GM04503 (cell line): ENCODE data around the gene CASP8.
"Not testable (repeated sequence)": the region's sequence is repeated elsewhere in the genome, so short reads cannot be mapped to it uniquely, and the experiment has no call there.

Experiments used
- DNase-seq: peaks from one replicate; pipeline ENCODE4 v3.0.0-alpha.2; 2012; ENCODE audit warnings: low read depth

CASP8 gene

DNA sequence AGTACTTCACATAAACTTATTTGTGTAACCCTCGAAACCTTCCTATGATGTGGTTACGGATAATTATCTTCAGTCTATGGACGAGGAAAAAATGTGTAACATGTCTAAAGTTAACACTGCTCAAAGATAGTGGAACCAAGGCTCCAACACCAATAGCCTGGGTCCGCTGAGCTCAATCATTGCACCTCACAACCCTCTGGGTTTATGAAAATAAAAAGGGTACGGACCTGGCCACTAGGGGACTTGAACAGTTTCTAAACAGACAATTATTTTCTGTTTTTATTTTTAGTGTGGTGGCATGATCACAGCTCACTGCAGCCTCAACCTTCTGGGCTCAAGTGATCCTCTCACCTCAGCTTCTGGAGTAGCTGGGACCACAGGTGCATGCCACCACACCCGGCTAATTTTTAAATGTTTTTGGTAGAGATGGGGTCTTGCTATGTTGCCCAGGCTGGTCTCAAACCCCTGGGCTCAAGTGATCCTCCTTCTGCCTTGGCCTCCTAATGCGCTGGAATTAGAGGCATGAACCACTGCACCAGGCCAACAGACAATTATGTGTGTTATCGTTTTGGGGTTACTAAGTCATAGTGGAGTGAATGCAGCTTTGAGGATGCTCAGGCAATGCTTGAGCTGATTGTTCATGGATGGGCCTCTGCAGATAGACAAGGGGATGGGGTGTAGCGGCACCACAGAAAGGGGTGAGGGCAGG is 10.1 kb downstream of the CASP8 start:
- DNase-seq = no peak

DNA sequence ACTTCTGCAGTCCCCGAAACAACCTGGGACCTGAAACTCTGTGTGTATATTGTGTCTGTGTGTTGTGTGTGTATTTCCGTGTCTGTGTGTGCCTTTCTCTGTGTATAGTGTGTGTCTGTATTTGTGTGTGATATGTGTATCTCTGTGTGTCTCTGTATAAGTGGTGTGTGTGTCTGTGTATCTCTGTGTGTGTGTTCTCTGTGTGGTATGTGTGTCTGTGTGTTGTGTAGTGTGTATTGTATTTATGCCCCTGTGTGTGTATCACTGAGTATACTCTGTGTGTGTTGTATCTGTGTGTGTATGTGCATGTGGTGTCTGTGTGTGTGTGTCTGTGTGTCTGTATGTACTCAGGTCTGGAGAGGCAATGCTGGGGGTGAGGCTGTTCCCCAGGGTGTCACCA is 11.6 kb downstream of the CASP8 start:
- no peak for DNase-seq

DNA sequence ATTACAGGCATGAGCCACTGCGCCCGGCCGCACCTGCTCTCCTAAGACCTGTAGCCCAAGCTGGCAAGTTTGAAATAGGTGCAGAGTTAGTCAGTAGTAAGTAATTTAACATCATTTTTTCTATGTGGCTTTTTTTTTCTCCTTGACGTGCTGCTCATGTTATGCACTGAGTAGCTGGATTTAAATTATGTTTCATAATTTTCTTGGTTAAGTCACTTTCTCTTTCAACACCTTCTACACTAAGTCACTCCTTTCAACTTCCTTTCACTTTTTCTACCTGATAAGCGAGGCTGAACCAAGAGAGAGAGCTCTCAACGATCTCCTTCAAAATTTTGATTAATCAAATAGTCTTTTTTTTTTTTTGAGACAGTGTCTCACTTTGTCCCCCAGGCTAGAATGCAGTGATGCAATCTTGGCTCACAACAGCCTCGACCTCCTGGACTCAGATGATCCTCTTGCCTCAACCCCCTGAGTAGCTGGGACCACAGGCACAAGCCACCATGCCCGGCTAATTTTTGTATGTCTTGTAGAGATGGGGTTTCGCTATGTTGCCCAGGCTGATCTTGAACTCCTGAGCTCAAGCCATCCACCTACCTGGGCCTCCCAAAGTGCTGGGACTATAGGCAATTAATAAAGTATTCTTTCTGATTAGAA is 13.1 kb downstream of the CASP8 start:
- no peak for DNase-seq

DNA sequence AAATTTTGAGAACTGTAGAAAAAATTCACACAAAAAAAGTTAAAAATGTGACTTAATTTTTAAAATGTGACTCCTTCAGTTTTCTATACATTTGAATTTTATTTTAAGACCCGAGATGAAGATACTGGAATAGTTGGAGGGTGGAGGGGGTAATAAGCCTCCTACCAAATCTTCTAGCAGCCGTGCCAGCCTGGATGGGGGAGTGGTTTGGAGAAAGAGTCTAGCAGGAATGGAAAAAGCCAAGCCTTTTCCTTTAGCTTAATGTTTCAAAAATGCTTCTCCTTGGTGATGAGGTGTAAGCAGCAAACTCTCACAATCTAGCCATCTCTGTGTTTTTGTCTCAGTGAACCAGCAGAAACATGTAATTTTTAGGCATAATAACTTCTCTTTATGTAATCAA is 14.7 kb downstream of the CASP8 start:
- DNase-seq = no peak

DNA sequence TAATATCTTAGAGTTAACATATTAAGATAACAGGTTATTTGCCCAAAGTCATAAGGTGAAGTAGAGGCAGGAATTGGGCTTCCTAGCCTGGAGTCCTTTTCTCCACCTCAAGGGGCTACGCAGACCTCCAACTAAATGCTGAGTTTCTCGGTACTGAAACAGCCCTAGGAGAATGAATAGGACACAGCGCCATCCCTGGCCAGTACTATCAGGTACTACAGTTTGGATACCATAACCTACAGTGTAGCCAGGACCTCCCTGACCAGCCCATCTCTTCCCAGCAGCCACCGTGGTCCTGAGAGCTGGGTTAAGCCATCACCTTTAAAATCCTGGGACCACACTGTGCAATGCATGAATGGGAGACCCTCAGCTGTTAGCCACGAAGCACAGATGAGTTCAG is 15.7 kb downstream of the CASP8 start:
- no peak for DNase-seq

DNA sequence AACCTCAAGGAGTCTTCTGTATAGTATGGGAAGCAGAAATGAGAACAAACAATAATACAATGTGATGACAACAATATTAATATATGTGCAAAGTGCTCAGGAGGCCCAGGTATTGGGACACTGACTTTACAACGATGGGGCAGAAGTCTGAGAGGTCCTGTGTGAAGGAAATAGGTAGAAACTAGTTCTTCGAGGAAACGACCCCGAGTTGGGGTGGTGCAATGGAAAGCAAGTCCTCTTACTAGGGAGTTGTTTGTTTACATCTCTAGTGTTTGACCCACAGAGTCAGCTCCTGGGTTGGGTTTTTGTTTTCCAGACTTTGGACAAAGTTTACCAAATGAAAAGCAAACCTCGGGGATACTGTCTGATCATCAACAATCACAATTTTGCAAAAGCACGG is 16.2 kb downstream of the CASP8 start:
- DNase-seq = no peak

DNA sequence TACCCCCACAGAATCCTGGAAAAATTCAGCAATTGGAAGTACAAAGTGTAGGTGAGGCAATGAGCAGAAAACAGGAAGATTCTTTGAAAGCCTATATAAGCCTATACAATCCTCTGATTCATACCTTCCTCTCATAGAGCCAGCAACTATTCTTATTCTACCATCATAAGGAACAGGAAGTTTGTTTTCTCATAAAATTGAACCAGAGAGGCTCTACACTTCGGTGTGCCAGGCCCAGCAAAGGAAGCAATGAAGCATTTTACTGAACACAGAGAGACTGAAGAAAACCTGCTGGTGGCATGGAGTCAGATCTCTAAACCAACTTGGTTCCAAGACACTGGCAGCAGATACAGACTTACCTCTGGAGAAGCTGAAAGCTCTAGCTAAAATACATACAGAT is 18.7 kb downstream of the CASP8 start:
- DNase-seq = no peak

DNA sequence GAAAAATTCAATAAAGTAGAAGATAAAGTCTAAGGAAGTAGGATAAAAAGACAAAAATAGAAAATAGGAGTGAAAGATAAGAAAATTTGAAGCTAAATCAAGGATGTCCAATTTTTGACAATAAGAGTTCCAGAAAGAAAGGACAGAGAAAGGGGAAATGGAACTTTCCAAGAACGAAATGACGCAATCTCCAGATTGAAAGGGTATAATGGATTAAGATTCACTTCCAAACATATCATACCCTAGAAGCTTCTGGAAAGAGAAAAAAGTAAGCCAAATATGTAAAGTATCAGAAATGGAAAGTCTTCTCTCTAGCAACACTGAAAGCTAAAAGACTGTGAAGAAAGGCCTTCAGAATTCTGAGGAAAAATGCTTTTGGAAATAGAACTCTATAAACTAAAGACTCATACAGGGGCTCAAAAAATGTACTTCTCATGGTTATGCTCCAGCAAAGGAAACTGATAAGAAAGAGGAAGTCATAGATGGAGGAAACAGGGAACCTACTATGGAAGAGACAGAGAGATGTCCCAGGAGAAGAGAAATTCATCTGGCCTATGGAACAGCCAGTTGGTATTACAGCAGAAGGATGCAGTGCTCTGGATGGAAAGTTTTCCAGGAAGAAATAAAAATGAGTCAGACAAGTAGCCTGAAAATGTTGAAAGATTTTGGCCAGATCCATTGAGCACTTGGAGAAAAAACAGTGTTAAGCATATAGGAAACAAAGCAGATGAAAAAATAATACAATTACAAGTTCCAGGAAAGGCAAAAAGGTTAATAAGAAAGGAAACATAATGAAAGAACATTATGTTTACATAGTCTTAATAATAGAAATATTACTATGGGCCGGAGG is 20.1 kb downstream of the CASP8 start:
- DNase-seq = no peak

DNA sequence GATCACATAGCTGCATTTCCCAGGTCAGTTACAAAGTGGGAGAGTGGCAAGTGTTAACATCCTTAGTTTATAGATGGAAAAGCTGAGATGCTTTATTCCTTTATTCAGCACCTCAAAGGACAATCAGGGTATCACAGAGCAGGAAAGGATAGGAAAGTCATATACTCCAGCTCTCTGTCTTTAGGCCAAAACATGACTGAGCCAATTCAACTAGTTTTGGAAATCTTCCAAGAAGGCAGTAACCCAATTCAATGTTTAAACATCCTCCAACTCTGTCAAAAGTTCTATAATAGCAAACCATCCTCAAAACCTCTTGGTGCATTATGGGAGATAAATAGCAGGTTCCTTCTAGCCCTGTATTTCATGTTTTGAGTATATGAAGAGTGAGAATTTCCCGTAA is 25.2 kb downstream of the CASP8 start:
- DNase-seq = no peak

DNA sequence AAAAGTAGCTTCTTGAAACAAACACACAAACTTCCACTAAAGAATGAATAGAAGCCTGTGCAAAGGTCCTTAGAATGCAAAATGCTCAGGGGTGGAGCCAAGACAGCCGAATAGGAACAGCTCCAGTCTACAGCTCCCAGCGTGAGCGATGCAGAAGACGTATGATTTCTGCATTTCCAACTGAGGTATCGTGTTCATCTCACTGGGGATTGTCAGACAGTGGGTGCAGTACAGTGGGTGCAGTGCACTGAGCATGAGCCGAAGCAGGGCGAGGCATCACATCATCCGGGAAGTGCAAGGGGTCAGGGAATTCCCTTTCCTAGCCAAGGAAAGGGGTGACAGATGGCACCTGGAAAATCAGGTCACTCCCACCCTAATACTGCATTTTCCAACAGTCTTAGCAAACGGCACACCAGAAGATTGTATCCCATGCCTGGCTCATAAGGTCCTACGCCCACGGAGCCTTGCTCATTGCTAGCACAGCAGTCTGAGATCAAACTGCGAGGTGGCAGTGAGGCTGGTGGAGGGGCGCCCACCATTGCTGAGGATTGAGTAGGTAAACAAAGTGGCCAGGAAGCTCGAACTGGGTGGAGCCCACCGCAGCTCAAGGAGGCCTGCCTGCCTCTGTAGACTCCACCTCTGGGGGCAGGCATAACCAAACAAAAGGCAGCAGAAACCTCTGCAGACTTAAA is 30.3 kb downstream of the CASP8 start:
- not testable (repeated sequence) for DNase-seq

DNA sequence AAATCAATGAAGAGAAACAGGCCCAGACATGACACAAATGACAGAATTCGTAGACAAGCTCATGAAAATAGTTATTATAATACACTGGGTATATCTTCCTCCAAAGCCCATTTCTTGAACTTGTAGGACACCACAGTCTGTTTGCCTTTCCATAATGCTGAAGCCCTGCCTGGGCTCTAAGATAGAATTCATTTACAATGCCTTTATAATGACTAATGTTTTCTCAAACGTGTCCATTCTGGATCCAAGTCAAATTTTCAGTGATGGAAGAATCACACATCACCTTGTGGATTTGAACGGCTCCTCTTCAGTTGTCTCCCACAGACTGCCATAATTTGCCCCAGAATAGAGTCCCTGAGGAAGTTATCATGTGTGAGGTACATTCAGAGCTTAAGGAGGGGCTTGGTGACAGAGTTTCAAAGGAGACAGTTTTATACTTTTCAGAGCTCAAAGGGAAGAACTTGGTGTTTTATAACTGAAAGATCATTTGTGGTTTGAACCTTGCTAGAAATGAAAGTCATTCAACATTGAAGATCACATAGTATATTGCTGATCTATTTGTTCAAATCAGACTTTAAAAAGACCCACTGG is 38.2 kb downstream of the CASP8 start:
- DNase-seq = no peak

DNA sequence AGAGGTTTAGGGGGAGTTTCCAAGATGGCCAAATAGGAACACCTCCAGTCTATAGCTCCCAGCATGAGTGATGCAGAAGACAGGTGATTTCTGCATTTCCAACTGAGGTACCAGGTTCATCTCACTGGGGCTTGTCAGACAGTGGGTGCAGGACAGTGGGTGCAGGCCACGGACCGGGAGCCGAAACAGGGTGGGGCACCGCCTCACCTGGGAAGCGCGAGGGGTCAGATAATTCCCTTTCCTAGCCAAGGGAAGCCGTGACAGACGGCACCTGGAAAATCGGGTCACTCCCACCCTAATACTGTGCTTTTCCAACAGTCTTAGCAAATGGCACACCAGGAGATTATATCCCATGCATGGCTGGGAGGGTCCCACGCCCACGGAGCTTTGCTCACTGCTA is 39.6 kb downstream of the CASP8 start:
- not testable (repeated sequence) for DNase-seq

DNA sequence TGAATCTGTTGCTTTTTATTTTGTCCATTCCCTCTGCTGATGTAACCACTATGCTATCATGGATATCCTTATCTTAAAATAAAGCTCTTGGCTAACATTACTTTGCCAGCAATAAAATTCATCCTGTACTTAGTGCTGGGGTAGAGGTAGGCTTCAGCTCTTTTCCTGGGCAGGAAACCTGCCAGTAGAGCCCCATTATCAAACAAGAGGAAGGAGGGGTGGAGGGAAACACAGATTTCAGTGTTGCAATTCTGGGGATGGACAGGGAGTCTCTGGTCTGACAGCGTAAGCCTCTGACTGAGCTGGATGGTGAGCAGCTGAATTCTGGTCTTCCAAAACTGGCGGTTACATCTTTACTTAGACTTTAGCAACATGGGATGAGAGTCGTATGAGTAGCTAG is 47.5 kb downstream of the CASP8 start:
- DNase-seq = no peak

DNA sequence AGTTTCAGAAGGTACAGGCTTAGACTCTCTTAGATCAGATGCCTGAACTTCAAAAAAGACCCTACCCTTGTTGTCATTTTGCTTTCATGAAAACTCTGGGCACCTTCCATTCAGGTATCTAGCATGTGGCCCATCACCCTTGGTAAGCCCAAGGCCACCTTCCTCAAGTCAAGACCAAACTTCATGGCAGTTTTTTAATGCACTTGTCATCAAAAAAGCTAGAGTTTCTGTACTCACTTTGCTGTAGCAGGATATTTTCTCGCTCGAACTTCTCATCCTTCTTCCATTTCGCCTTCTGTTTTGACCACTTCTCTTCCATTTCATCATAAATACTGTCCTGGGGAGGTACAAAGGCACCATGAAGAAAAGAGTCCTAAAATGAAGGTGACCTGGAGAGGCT is 48.6 kb downstream of the CASP8 start:
- DNase-seq = no peak

DNA sequence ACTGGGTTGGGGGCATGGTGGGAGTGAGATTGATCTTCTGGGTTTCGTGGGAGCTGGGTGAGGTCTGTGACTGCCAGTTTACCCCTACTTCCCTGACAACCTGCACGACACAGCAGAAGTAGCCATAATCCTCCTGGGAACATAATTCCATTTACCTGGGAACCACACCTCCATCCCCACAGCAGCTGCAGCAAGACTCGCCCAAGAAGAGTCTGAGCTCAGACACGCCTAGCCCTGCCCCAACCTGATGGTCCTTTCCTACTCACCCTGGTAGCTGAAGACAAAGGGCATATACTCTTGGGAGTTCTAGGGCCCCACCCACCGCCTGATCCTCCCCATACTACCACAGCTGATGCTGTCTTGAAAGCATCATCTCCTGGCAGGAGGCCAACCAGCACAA is 53.0 kb downstream of the CASP8 start:
- no peak for DNase-seq

DNA sequence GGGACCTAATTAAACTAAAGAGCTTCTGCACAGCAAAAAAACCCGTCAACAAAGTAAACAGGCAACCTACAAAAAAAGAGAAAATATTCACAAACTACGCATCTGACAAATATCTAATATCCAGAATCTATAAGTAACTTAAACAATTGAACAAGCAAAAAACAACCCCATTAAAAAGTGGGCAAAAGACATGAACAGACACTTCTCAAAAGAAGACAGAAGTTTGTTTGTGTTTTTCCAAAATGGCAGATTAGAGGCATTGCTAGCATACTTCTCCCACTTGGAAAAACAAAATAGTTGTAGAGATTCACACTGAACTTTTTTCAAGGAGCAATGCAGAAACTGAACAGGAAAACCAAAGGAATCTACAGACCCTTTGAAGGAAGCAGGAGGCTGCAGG is 59.2 kb downstream of the CASP8 start:
- no peak for DNase-seq

DNA sequence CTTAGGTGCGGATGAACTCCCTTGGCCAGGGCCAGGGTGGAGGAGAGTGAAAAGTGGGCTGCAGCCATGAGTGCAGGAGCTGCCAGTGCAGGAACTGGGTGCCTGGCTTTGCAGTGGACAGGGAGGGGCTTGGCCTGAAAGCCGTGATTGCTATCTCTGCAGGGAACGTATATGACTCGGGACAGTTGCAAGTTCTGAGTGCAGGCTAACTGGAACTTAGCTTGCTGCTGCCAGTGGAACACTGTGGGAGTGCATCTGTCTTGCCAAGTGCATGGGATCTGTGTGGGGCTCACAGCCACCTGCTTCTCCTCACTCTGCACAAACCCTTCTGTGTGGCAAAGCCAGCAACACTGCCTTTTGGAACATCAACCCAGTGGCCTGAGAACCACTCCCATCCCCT is 59.9 kb downstream of the CASP8 start:
- DNase-seq = no peak

DNA sequence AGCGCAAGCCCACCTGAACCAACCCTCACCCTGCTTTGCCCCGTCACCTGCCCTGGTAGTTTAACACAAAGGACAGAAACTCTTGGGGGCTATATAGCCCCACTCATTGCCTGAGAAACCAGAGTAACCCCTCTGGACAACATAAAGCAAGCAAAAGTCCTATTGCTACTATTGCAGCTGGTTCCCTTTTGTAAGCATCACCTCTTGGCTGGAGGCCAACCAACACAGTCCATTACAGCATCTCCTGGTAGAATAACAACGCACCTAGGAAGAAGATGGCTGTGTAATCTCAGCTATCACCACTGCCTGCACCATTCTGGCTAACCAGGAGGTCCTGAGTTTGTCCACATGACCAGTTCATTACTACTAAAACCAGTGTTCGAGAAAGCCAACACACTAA is 60.4 kb downstream of the CASP8 start:
- DNase-seq = no peak

DNA sequence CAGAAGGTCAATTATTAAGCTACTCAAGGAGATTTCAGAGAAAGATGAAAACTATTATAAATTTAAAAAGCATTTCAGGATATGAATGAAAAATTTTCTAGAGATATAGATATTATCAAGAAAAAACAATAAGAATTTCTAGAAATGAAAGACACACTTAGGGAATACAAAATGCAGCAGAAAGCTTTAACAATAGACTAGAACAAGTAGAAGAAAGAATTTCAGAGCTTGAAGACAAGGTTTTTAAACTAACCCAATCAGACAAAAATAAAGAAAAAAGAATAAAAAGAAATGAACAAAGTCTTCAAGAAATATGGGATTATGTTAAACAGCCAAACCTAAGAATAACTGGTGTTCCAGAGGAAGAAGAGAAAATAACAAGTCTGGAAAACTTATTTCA is 62.4 kb downstream of the CASP8 start:
- no peak for DNase-seq

DNA sequence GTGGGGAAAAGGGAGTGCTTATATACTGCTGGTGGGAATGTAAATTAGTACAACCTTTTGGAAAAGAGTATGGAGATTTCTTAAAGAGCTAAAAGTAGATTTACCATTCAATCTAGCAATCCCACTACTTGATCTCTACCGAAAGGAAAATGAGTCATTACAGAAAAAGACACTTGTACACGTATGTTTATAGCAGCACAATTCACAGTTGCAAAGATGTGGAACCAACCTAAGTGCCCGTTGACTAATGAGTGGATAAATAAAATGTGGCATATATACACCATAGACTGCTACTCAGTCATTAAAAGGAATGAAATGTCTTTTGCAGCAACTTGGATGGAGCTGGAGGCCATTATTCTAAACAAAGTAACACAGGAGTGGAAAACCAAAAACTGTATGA is 67.3 kb downstream of the CASP8 start:
- no peak for DNase-seq

DNA sequence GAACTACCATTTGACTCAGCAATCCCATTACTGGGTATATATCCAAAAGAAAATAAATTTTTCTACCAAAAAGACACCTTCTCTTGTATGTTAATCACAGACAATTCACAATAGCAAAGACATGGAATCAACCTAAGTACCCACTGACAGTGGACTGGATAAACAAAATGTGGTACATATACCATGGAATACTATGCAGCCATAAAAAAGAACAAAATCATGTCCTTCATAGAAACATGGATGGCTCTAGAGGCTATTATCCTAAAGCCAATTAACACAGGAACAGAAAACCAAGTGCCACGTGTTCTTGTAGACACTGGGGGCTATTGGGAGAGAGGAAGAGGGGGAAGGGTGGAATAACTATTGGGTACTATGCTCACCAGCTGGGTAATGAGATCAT is 69.1 kb downstream of the CASP8 start:
- DNase-seq = no peak
